Activated T-helper 1 cell treated with anti-CD3 and anti-CD28 coated beads, Interleukin-2, amount 50 U/mL, for 16 hours (primary cell): ENCODE measurements around the gene RBPMS2.
A peak's percentile ranks its signal among the peaks of the same experiment; 100 is the strongest.

ENCODE experiments used
- DNase-seq, 2 donors: peaks; one replicate each; pipeline ENCODE4 v3.0.0-alpha.2; 2020; ENCODE audit warnings: low read depth in 1 of 2, low spot score in 1 of 2

The RBPMS2 gene

DNA sequence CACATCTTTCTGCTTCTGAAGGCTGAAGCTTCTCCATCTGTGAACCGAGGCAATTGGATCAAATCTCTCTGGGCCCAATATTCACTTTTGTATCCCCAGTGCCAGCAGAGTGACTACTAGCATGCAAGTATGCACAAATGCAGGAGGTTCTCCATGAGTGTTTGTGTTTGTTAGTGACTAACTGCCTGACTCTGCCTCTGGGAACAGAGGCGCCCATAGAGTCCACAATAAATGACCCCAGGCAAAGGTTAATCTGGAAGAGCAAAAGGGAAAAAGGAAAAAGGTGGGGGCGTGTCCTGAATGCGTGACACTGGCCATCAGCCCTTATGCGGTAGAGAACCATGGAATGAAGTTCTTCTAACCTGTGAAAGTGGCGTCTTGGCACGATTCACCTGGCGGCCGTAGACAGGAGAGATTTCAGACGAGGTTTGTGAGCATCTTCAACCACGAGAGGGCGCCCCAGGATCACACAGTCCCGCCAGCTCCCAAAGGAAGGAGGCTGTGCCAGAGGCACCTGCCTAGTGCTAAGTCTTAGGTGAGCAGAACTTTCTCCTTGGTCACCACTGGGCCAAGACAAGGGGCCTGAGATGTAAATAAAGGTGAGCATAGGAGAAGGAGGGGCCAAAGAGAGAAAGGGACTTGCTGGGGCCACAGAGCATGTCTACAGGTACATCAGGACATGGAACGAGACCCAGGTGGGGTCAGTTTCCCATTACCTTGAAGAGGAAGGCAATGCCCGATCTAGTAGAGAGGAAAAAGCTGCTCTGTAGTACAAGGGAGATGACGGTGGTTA, 44.2 kb downstream of the RBPMS2 start:
- peak; percentile 72 to 86 for DNase-seq

DNA sequence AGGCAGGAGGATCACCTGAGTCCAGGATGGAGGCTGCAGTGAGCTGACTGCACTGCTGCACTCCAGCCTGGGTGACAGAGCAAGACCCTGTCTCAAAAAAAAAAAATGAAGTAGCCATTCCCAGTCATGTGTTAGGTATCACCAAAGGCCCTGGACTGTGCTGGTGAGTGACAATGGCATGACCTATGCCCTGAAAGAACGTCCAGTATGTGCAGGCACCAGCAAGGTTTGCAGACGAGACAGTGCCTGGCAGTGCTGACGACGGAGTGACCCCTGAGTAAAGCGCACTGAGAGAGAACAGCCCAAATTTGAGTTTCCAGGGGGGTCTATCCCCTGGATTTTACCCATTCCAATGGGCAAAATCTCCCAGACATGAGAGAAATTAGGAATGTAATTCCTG, 45.2 kb downstream of the RBPMS2 start:
- DNase-seq = no peak

DNA sequence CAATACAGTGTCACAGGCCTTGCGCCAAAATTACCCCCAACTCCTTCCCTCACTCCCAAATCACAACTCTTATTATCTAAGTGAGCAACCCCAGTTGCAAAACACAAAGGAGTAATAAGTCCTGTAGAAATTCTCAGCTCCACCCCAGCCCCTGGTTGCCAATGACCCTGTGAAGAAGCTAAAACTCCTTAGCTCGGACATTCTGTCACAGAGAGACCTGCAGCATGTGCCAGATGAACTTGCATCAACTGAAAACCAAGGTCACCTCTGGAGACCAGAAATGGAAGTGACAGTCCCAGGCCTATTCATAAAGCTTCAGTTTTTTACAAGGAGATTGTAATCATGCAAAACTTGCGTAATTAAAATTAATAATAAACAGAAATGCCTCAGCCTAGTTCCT, 55.2 kb downstream of the RBPMS2 start:
- no peak for DNase-seq

- DNase-seq = no peak
Observed at GRCh38 chr15:64717735-64718495, 57.5 kb downstream of the RBPMS2 start.

DNA sequence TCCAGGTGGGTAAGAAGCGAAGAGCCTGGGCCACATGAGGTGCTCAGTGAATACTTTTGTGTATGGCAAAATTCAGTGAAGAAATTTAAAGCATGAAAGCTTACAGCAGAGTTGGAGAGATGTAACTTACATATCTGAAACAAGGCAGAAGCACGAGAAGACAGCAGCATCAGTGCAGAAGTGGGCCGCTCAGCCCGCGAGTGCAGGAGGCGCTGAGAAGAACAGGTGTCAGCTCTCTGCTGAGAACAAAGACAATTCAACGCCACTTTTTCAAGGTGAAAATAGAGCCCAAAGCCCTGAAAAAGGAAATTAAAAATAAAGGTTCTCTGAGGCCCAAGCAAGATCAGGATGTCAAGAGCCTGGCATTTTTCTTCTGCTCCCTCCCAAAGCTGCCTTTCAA, 58.3 kb downstream of the RBPMS2 start:
- no peak for DNase-seq

GRCh38 chr15:64716452-64716851, 58.9 kb downstream of the RBPMS2 start:
- DNase-seq = no peak

GRCh38 chr15:64713592-64713991, 61.8 kb downstream of the RBPMS2 start:
- DNase-seq = no peak

GRCh38 chr15:64712353-64712752, 63.0 kb downstream of the RBPMS2 start:
- DNase-seq = no peak

DNA sequence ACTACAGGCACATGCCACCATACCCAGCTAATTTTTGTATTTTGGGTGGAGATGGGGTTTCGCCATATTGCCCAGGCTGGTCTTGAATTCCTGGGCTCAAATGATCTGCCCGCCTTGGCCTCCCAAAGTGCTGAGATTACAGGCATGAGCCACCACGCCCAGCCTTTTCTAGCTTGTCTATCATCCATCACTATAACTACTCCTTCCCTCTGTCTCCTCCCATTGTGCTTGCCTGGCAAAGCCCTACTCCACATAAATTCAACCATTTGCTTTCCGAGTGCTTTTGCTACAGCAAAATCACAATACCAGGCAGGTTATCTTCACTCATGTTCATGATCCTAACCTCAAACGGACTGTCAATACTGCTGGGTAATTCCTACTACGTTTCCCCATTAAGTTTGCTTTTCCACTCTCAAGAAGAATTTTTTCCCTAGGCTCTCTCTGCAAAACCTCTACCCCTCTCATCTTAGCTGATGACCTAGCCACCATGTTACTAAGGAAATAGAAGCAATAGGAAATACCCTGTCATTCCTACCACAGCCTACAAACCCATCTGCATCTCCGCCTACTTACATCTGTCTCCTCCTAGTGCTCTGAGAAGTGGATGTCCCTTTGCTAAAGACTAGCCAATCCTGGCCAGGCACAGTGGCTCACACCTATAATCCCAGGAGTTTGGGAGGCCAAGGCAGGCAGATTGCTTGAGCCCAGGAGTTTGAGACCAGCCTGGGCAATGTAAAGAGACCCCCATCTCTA, 64.5 kb downstream of the RBPMS2 start:
- DNase-seq = no peak

DNA sequence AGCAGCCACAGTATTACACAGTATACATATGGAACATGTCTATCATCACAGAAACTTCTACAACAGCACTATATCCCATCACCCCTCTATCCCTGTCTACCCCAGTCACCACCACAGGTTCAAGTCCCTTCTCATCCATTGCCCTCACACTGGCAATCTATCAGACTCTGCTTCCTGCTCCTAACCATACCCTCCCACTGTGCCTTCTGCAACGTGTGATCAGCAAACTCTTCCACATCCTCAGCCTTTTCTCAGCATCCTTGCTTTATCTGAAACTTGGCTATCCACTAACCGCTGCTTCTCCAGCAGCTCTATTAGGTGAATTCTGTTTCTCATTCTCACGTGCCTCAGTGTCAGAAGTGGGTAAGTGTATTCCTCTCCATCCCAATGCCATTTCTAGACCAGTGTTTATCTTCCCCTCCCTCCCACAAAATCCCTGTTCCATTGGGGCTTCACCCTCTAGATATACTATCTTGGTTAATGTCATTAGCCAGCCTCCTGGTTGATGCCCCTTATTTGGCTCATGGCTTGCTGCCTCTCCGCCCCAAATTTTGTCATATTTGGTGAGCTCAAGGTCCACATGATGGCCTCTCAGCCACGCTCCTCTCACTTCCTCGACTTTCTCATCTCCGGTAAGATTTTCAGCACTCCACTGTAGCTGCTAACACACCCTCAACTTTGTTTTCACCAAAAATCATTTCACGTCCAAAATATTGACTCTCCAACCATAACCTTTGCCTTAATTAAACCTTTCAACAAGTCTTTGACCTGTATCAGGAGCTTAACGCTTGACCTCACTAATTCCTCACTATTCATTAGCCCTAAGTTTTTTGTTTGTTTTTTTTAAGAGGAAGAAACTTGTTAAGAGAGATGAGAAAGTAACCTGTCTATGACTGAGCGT, 69.1 kb downstream of the RBPMS2 start:
- DNase-seq = no peak

- DNase-seq = no peak
Observed at GRCh38 chr15:64705006-64705405, 70.4 kb downstream of the RBPMS2 start.

DNA sequence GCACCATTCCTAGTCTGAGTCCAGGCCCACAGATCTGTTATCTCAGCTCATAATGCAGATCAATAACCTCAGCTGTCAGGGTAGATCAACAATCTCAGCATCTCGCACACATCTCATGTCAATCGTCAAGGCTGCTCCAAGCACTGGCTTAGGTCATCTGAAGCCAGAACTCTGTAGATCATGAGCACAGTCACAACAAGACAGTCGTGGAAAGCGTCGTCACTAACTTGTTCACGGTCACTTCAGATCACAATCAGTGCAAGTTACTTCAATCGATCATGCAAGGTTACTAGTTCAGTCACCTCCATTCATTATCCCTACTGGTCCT, 71.8 kb downstream of the RBPMS2 start:
- no peak for DNase-seq

GRCh38 chr15:64702816-64703631, 72.4 kb downstream of the RBPMS2 start:
- peak; percentile 92 for DNase-seq

- no peak for DNase-seq
Observed at GRCh38 chr15:64701482-64702184, 73.8 kb downstream of the RBPMS2 start.

DNA sequence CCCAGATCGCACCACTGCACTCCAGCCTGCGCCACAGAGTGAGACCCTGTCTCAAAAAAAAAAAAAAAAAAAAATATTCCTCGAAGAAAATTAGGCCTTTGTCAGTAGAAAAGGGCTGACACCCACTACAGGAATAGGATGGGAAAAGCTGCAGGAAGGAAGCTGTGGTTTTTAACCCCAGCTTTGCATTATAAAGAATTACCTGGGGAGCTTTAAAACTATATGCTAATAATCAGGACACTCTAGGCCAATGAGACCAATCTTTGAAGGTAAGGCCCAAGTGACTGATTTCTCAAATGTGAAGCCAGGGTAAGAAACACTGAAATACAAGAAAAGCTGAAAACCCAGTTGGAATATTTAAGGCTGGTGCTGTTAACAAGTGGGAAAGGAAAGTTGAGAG, 74.3 kb downstream of the RBPMS2 start:
- DNase-seq = no peak

- no peak for DNase-seq
Observed at GRCh38 chr15:64699751-64700388, 75.5 kb downstream of the RBPMS2 start.

- DNase-seq = no peak
Observed at GRCh38 chr15:64698823-64699222, 76.6 kb downstream of the RBPMS2 start.

GRCh38 chr15:64697911-64698369, 77.4 kb downstream of the RBPMS2 start:
- no peak for DNase-seq

GRCh38 chr15:64696481-64696880, 78.9 kb downstream of the RBPMS2 start:
- DNase-seq = no peak
